Body of pancreas (tissue), 4 donors: ENCODE data around the gene DFFA. TPM values are rescaled to one million over a fixed set of nuclear protein-coding genes. Genes with fewer than 3 reads are reported as not detected.
"Not testable (repeated sequence)": the region's sequence is repeated elsewhere in the genome, so short reads cannot be mapped to it uniquely, and the experiment has no call there.

Experiments used
- ATAC-seq: fragments of 150-250 bp; one replicate; pipeline ENCODE4 v1.9.1; 2016
- DNase-seq, 4 donors: peaks; one replicate each; pipeline ENCODE4 v3.0.0-alpha.2; 2019
- H3K27ac ChIP-seq, 4 donors: fragments of 200-600 bp; sonication (generic); 1 replicate in 3 of 4; 2 replicates in 1 of 4; pipeline versions ENCODE4 v1.5.1 to v1.6.1; 2016 to 2019; ENCODE audit warnings: mild to moderate bottlenecking in 1 of 4, mixed read lengths in 1 of 4, moderate library complexity in 1 of 4
- H3K27me3 ChIP-seq, 2 donors: fragments of 200-600 bp; sonication (generic); one replicate each; pipeline ENCODE4 v1.6.0; 2016; ENCODE audit warnings: mild to moderate bottlenecking in 1 of 2
- H3K36me3 ChIP-seq, 2 donors: fragments of 200-600 bp; sonication (generic); replicated peaks in 1 of 2; 2 replicates each; pipeline ENCODE4 v1.5.1; 2016; ENCODE audit warnings: low read depth in 2 of 2; ENCODE audit not compliant: insufficient read depth in 1 of 2
- H3K4me1 ChIP-seq: fragments of 200-600 bp; sonication (generic); one replicate; pipeline ENCODE4 v1.6.0; 2016
- H3K4me3 ChIP-seq, 2 donors: fragments of 200-600 bp; sonication (generic); 1 replicate in 1 of 2; 2 replicates in 1 of 2; pipeline ENCODE4 v1.5.1; 2016 to 2019
- H3K9me3 ChIP-seq, 3 donors: fragments of 200-600 bp; sonication (generic); 1 replicate in 2 of 3; 2 replicates in 1 of 3; pipeline ENCODE4 v1.5.1; 2016
- POLR2A ChIP-seq, 3 donors: fragments of 450-650 bp; IDR thresholded peaks; one replicate each; pipeline ENCODE4 v1.6.1; 2016; ENCODE audit warnings: antibody characterized with exemption in 3 of 3, mild to moderate bottlenecking in 2 of 3
- WGBS, 2 donors: methylation state at CpG; one replicate each; pipeline ENCODE4 v1.1.5; 2017; 5-methylcytosine and 5-hydroxymethylcytosine counted together
- intact Hi-C: fragments of 100-400 bp; cut with DNase I; formaldehyde crosslinking; loops from one replicate; pipeline ENCODE4 v1.15.1; 2023
- total RNA-seq, 2 donors: library from RNA; depleted of rRNA; stranded (reverse); fragments of >200 nt; gene quantifications; one replicate each; pipeline ENCODE4 v1.1.0, GENCODE V29; 2016
- TF ChIP-seq, protein P1 (sequence below), 7 experiments: fragments of 450-650 bp in 4 of 7; fragments of 200-600 bp in 3 of 7; sonication (generic) in 3 of 7; IDR thresholded peaks; one replicate each; pipeline ENCODE4 v1.5.1; 2016 to 2019; ENCODE audit warnings: antibody characterized with exemption in 7 of 7

Gene DFFA
- total RNA-seq, 2 donors from 2014 or later, result 13.5 TPM

DNA sequence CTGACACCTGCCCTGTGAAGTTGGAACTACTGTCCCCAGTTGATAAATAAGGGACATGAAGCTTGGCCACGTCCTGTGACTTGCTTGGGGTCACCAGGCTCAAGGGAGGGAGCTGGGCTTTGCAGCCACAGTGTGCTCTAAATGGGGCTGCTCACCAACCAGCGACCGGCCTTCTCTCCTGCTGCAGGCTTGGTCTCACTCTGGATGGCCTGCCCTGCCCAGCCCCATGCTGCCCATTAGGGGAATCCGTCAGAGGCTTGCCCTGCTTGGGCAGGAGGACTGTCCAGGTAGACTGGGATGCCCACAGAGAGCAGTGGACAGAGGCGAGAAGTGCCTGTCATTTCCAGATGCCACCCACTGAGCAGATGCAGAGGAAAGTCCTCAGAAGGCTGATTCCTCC, 43.3 kb downstream of the DFFA start:
- peaks cover 24% of the 10 kb centered on the region for H3K4me1 ChIP-seq
- no peak overlapping the region for H3K4me3 ChIP-seq
- H3K27ac ChIP-seq, result no peak overlapping the region
- no peaks in the 10 kb centered on the region for H3K9me3 ChIP-seq
- TF ChIP-seq POLR2A (IDR thresholded peaks at IDR 0.05), result no peak
- TF ChIP-seq, protein P1, sequence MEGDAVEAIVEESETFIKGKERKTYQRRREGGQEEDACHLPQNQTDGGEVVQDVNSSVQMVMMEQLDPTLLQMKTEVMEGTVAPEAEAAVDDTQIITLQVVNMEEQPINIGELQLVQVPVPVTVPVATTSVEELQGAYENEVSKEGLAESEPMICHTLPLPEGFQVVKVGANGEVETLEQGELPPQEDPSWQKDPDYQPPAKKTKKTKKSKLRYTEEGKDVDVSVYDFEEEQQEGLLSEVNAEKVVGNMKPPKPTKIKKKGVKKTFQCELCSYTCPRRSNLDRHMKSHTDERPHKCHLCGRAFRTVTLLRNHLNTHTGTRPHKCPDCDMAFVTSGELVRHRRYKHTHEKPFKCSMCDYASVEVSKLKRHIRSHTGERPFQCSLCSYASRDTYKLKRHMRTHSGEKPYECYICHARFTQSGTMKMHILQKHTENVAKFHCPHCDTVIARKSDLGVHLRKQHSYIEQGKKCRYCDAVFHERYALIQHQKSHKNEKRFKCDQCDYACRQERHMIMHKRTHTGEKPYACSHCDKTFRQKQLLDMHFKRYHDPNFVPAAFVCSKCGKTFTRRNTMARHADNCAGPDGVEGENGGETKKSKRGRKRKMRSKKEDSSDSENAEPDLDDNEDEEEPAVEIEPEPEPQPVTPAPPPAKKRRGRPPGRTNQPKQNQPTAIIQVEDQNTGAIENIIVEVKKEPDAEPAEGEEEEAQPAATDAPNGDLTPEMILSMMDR (IDR thresholded peaks at IDR 0.05), result no peak
- intact Hi-C loops, result loop anchor here (10.0 kb wide), 1 partner anchor 554 kb away; no protein-coding TSS in a partner anchor
- DNase-seq (no peak), ATAC-seq (no peak)
- H3K36me3 ChIP-seq, result no peaks in the 10 kb centered on the region
- H3K27me3 ChIP-seq, result no peaks in the 10 kb centered on the region
- 46 to 59% methylated on average over 3 to 5 of the region's 5 CpGs for WGBS, 2 donors

DNA sequence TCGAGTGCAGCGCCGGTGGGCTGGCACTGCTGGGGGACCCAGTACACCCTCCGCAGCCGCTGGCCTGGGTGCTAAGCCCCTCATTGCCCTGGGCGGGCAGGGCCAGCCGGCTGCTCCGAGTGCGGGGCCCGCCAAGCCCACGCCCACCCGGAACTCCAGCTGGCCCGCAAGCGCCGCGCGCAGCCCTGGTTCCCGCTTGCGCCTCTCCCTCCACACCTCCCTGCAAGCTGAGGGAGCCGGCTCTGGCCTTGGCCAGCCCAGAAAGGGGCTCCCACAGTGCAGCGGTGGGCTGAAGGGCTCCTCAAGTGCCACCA, 45.8 kb downstream of the DFFA start:
- H3K27ac ChIP-seq, H3K4me3 ChIP-seq, DNase-seq, H3K36me3 ChIP-seq, ATAC-seq, H3K27me3 ChIP-seq, H3K9me3 ChIP-seq: not testable (repeated sequence)
- intact Hi-C loops, result loop anchor here (10.0 kb wide), 1 partner anchor 552 kb away; no protein-coding TSS in a partner anchor
- peaks cover 13% of the 10 kb centered on the region for H3K4me1 ChIP-seq
- WGBS, 2 donors, result 89% methylated on average over 14 of the region's 21 CpGs; no CpG with 5 or more reads in 1 of the 2 donors

DNA sequence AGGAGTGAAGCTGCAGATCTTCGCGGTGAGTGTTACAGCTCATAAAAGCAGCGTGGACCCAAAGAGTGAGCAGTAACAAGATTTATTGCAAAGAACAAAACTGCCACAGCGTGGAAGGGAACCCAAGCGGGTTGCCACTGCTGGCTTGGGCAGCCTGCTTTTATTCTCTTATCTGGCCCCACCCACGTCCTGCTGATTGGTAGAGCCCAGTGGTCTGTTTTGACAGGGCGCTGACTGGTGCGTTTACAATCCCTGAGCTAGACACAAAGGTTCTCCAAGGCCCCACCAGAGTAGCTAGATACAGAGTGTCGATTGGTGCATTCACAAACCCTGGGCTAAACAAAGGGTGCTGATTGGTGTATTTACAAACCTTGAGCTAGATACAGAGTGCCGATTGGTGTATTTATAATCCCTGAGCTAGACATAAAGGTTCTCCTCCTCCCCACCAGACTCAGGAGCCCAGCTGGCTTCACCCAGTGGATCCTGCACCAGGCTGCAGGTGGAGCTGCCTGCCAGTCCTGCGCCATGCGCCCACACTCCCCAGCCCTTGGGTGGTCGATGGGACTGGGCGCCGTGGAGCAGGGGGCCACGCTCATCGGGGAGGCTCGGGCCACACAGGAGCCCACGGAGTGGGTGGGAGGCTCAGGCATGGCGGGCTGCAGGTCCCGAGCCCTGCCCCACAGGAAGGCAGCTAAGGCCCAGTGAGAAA, 46.3 kb downstream of the DFFA start:
- H3K36me3 ChIP-seq, H3K27me3 ChIP-seq, H3K4me1 ChIP-seq, H3K27ac ChIP-seq, DNase-seq, H3K9me3 ChIP-seq, ATAC-seq, H3K4me3 ChIP-seq: not testable (repeated sequence)
- intact Hi-C loops, result loop anchor here (10.0 kb wide), 1 partner anchor 551 kb away; no protein-coding TSS in a partner anchor
- 72 to 75% methylated on average over 8 to 15 of the region's 21 CpGs for WGBS, 2 donors

DNA sequence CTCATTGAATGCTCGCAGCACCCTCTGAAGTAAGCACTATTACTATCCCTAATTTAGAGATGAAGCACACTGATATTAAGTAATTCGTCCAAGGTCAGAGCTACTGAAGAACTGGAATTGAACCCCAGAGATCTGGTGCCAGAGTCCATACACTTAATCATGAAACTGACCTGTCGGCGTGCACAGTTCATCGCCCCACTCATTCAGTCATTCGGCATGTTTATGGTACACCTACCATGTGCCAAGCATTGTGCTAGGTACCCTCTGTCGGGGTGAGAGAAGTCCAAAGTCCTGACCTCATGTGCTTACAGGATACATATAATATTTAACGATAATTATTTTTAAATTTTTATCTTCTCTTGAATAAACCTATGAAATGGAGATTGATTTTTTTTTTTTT, 47.7 kb downstream of the DFFA start:
- ATAC-seq, result no peak
- no peak for TF ChIP-seq POLR2A (IDR thresholded peaks at IDR 0.05)
- TF ChIP-seq, protein P1 (IDR thresholded peaks at IDR 0.05), result no peak

DNA sequence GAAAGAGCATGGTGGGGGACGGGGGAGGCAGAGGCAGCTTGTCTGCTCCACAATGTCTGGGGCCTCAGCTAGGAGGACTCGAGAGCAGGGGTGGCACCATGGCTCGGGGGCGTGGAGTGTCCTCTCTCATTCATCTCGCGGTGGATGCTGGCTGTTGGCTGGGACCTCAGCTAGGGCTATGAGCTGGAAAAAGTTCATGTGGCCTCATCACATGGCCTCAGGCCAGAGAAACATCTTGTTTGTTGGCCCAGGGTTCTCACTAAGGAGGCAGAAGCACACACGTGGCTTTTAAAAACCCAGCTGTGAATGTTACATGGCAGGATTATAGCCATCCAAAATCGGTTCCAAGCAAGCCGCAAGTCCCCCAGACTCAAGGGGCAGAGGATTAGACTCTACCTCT, 48.3 kb downstream of the DFFA start:
- intact Hi-C loops, result loop anchor here (10.0 kb wide), 1 partner anchor 549 kb away; no protein-coding TSS in a partner anchor
- Histone ChIP-seq H3K9me3 (no peaks in the 10 kb centered on the region), H3K27me3 (no peaks in the 10 kb centered on the region), H3K4me3 (no peak overlapping the region), H3K4me1 (peaks cover 4% of the 10 kb centered on the region), H3K27ac (no peak overlapping the region), H3K36me3 (peaks cover 0 to 9% of the 10 kb centered on the region in 2 donors)
- ATAC-seq (no peak), DNase-seq (peak in 3 of 4 donors; percentile 17 to 23 (median 20))
- 58 to 64% methylated on average over 4 to 9 of the region's 9 CpGs for WGBS, 2 donors
- TF ChIP-seq, protein P1 (IDR thresholded peaks at IDR 0.05), result no peak
- TF ChIP-seq POLR2A (IDR thresholded peaks at IDR 0.05), result no peak

More for the DNA sequence above, 47.7 kb downstream of the DFFA start:
- H3K4me1 ChIP-seq, result peaks cover 4% of the 10 kb centered on the region
- H3K27me3 ChIP-seq, result no peaks in the 10 kb centered on the region
- H3K27ac ChIP-seq, result no peak overlapping the region
- H3K9me3 ChIP-seq, result no peaks in the 10 kb centered on the region
- H3K4me3 ChIP-seq, result no peak overlapping the region
- peaks cover 0 to 6% of the 10 kb centered on the region in 2 donors for H3K36me3 ChIP-seq
- intact Hi-C loops, result loop anchor here (10.0 kb wide), 1 partner anchor 550 kb away; no protein-coding TSS in a partner anchor
- WGBS, 2 donors, result 58 to 82% methylated on average over 8 of the region's 8 CpGs
- DNase-seq, result no peak
